Muscle layer of colon (tissue), 2 donors: ENCODE results near the gene IGHMBP2.

Source experiments
- H3K27ac ChIP-seq: one replicate; pipeline ENCODE4 v1.7.0; 2013; ENCODE audit warnings: low read depth, mild to moderate bottlenecking, low read length, moderate library complexity
- H3K27me3 ChIP-seq, 2 donors: one replicate each; pipeline ENCODE4 v1.7.0; 2013; ENCODE audit warnings: low read length in 2 of 2, mild to moderate bottlenecking in 2 of 2; ENCODE audit not compliant: insufficient read depth in 2 of 2, control insufficient read depth in 1 of 2
- H3K36me3 ChIP-seq: one replicate; pipeline ENCODE4 v1.7.0; 2013; ENCODE audit warnings: mild to moderate bottlenecking, low read length; ENCODE audit not compliant: insufficient read depth
- H3K4me1 ChIP-seq: one replicate; pipeline ENCODE4 v1.7.0; 2013; ENCODE audit warnings: mild to moderate bottlenecking, low read length; ENCODE audit not compliant: insufficient read depth
- H3K4me3 ChIP-seq, 2 donors: one replicate each; pipeline ENCODE4 v1.7.0; 2013; ENCODE audit warnings: low read length in 2 of 2, low read depth in 1 of 2, mild to moderate bottlenecking in 1 of 2, moderate library complexity in 1 of 2
- H3K9ac ChIP-seq: one replicate; pipeline ENCODE4 v1.7.0; 2013; ENCODE audit warnings: low read length
- H3K9me3 ChIP-seq: one replicate; pipeline ENCODE4 v1.7.0; 2013; ENCODE audit warnings: mild to moderate bottlenecking, low read length
- donor health status: abdominal sarcoma.
- donor health status: Adenocarcinoma of cecum.

IGHMBP2 gene

DNA sequence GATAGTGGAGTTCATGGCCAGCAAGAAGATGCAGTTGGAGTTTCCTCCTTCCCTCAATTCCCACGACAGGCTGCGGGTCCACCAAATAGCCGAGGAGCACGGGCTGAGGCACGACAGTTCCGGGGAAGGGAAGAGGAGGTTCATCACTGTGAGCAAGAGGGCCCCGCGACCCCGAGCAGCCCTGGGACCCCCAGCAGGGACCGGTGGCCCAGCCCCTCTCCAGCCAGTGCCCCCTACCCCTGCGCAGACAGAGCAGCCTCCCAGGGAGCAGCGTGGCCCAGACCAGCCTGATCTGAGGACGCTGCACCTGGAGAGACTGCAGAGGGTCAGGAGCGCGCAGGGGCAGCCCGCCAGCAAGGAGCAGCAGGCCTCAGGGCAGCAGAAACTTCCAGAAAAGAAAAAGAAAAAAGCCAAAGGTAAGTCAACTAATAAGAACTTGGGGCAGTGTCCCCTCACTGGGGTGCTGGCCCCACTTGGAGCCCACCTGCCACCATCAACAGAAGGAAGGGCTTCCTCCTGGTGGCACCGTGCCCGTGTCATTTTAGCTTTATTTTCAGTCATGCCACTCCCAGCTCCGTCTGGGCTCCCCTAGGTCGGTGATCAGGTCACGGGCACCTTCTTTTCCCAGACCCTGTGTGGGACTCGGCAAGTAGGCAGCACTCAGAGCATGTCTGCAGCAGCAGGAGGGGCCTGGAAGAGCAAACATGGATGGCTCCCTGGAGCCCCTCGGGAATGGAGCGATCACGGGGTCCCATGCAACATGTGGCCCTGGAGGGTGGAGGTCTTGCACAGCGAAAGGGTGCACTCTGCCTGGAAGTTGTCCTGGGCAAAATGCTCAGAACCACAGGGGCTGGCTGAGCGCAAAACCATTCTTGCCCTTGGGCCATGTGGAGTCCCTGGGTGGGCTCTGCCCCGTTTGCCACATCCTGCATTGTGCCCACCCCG lies 33.3 kb downstream of the IGHMBP2 start:
- Histone ChIP-seq H3K9me3 (no peaks in the 10 kb centered on the region), H3K27ac (peak overlapping the region; percentile 93), H3K4me3 (peak overlapping the region in 1 of 2 donors; percentile 9), H3K4me1 (peaks cover 79% of the 10 kb centered on the region), H3K9ac (no peak overlapping the region), H3K27me3 (no peaks in the 10 kb centered on the region), H3K36me3 (peaks cover 70% of the 10 kb centered on the region)

DNA sequence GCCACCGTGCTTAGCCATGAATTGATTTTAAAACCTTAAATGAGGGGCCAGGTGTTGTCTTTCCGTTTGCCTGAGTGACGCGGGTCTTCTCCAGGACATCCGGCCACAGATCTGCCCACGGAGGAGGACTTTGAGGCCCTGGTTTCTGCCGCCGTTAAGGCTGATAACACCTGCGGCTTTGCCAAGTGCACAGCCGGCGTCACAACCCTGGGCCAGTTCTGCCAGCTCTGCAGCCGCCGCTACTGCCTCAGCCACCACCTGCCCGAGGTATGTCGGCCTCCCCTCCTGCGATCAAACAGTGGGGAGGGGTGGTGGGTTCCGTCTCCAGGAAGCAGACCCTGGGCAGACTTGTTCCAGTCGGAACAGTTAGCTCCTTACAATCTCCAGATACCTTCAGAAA lies 34.4 kb downstream of the IGHMBP2 start:
- Histone ChIP-seq H3K4me3 (no peak overlapping the region), H3K27me3 (no peaks in the 10 kb centered on the region), H3K9ac (no peak overlapping the region), H3K36me3 (peaks cover 67% of the 10 kb centered on the region), H3K27ac (peak overlapping the region; percentile 54), H3K4me1 (peaks cover 79% of the 10 kb centered on the region), H3K9me3 (no peaks in the 10 kb centered on the region)

- H3K27ac ChIP-seq: peak overlapping the region; percentile 61
- H3K4me1 ChIP-seq: peaks cover 79% of the 10 kb centered on the region
- no peaks in the 10 kb centered on the region for H3K27me3 ChIP-seq
- peaks cover 65% of the 10 kb centered on the region for H3K36me3 ChIP-seq
- no peaks in the 10 kb centered on the region for H3K9me3 ChIP-seq
- no peak overlapping the region for H3K4me3 ChIP-seq
- no peak overlapping the region for H3K9ac ChIP-seq
Measured at GRCh38 chr11:68938816-68939582, 35.3 kb downstream of the IGHMBP2 start.

GRCh38 chr11:68939583-68940555 lies 36.2 kb downstream of the IGHMBP2 start:
- H3K4me1 ChIP-seq: peaks cover 79% of the 10 kb centered on the region
- H3K36me3 ChIP-seq: peaks cover 58% of the 10 kb centered on the region
- no peaks in the 10 kb centered on the region for H3K9me3 ChIP-seq
- H3K4me3 ChIP-seq: no peak overlapping the region
- no peaks in the 10 kb centered on the region for H3K27me3 ChIP-seq
- H3K9ac ChIP-seq: no peak overlapping the region
- H3K27ac ChIP-seq: peak overlapping the region; percentile 64

GRCh38 chr11:68940651-68941323 lies 37.1 kb downstream of the IGHMBP2 start:
- H3K36me3 ChIP-seq: peaks cover 51% of the 10 kb centered on the region
- peak overlapping the region; percentile 9 for H3K9ac ChIP-seq
- H3K9me3 ChIP-seq: no peaks in the 10 kb centered on the region
- H3K4me1 ChIP-seq: peaks cover 75% of the 10 kb centered on the region
- H3K4me3 ChIP-seq: no peak overlapping the region
- peak overlapping the region; percentile 90 for H3K27ac ChIP-seq
- H3K27me3 ChIP-seq: no peaks in the 10 kb centered on the region

GRCh38 chr11:68941324-68942094 lies 37.8 kb downstream of the IGHMBP2 start:
- Histone ChIP-seq H3K4me1 (peaks cover 74% of the 10 kb centered on the region), H3K4me3 (no peak overlapping the region), H3K27ac (peak overlapping the region; percentile 90), H3K27me3 (no peaks in the 10 kb centered on the region), H3K9me3 (no peaks in the 10 kb centered on the region), H3K36me3 (peaks cover 45% of the 10 kb centered on the region), H3K9ac (peak overlapping the region; percentile 58)

DNA sequence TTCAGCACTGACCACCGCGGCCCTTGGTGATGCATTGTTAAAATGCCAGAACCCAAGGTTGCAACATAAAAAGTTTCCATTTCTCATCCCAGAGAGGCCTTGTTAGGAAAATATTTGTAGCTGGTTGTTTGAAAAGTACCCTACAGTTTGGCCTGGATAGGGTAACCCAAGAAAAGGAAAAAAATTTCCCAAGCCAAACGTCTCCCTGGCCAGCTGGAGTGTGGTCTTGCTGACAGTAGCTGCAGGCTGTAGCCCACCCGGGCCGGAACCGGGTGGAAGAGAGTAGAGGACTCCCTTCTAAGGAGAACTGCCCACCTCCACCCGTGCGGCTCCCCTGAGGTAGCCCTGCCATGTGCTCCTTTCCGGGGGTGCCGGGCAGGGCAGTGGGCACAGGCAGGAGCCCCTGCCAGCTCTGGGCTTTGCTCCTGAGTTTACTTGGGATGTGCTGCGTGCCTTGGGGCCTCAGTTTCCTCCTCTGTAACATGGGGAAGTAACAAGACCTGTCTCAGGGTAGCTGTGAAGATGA lies 38.5 kb downstream of the IGHMBP2 start:
- Histone ChIP-seq H3K4me1 (peaks cover 74% of the 10 kb centered on the region), H3K9me3 (no peaks in the 10 kb centered on the region), H3K27ac (peak overlapping the region; percentile 90), H3K9ac (peak overlapping the region; percentile 58), H3K36me3 (peaks cover 39% of the 10 kb centered on the region), H3K4me3 (no peak overlapping the region), H3K27me3 (no peaks in the 10 kb centered on the region)

- peaks cover 32% of the 10 kb centered on the region for H3K36me3 ChIP-seq
- no peaks in the 10 kb centered on the region for H3K27me3 ChIP-seq
- peaks cover 74% of the 10 kb centered on the region for H3K4me1 ChIP-seq
- H3K9ac ChIP-seq: peak overlapping the region; percentile 58
- peak overlapping the region; percentile 90 for H3K27ac ChIP-seq
- H3K9me3 ChIP-seq: no peaks in the 10 kb centered on the region
- H3K4me3 ChIP-seq: no peak overlapping the region
Measured at GRCh38 chr11:68942751-68943271, 39.1 kb downstream of the IGHMBP2 start.

GRCh38 chr11:68946416-68947090 lies 42.9 kb downstream of the IGHMBP2 start:
- H3K4me3 ChIP-seq: peak overlapping the region in 1 of 2 donors; percentile 25
- no peaks in the 10 kb centered on the region for H3K27me3 ChIP-seq
- no peaks in the 10 kb centered on the region for H3K9me3 ChIP-seq
- H3K9ac ChIP-seq: peak overlapping the region; percentile 75
- no peaks in the 10 kb centered on the region for H3K36me3 ChIP-seq
- peak overlapping the region; percentile 94 for H3K27ac ChIP-seq
- peaks cover 60% of the 10 kb centered on the region for H3K4me1 ChIP-seq
